Activated naive CD8-positive, alpha-beta T cell treated with anti-CD3 and anti-CD28 coated beads, Interleukin-2, amount 50 U/mL, for 24 hours (primary cell): Measurements from ENCODE around the gene TIMP4.
A peak's percentile ranks its signal among the peaks of the same experiment; 100 is the strongest.

ENCODE experiments used
- ATAC-seq: fragments of 150-1000 bp; cut with Tn5 transposase; one replicate; pipeline ENCODE4 v1.10.0; 2021
- DNase-seq: peaks from one replicate; pipeline ENCODE4 v3.0.0; 2021
- H3K27ac Mint-ChIP-seq: one replicate; pipeline ENCODE4 v1.8.0; 2021; ENCODE audit warnings: mild to moderate bottlenecking, mixed read lengths
- H3K27me3 Mint-ChIP-seq: one replicate; pipeline ENCODE4 v1.8.0; 2021; ENCODE audit warnings: mixed read lengths
- H3K36me3 Mint-ChIP-seq: one replicate; pipeline ENCODE4 v1.8.0; 2021; ENCODE audit warnings: low read depth, mixed read lengths
- H3K4me1 Mint-ChIP-seq: one replicate; pipeline ENCODE4 v1.8.0; 2021; ENCODE audit warnings: mixed read lengths
- H3K4me3 Mint-ChIP-seq: one replicate; pipeline ENCODE4 v1.8.0; 2021; ENCODE audit warnings: mild to moderate bottlenecking, moderate library complexity, mixed read lengths
- H3K9me3 Mint-ChIP-seq: one replicate; pipeline ENCODE4 v1.8.0; 2021; ENCODE audit warnings: mixed read lengths

Gene TIMP4

DNA sequence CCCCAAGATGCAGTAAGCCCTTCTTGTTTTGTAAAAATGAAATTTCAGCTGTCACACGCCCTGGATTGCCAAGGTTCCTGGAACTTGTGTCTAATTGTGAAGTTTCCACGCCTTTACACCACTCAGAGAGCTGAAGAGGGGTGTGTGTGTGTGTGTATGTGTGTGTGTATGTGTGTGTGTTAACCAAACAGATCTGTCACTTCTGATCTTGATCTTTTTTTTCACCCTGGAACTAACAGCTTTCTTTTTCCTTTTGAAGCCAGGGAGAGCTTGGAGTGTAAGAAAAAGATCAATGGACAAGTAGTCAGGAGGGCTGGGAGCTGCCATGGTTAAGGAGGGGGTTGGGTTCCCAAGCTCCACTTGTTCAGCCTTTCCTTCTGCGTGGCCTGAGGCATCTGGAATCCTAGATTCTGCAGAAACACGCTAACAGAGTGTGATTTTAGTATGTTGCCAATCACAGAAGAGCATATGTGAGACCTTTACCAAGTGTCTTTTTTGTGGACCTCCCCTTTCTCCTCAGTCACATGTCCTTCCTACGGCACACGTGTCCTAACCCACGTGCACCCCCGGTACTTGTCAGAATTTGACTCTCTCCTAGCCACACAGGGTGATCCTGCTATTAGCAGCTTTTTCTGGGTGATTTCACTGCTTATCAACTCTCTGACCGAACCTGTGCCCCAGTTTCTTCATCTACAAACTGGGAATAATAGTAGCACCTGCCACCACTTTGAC lies 11.5 kb downstream of the TIMP4 start:
- Mint-ChIP-seq H3K27me3 (peaks cover 11% of the 10 kb centered on the region), H3K36me3 (no peaks in the 10 kb centered on the region), H3K9me3 (no peaks in the 10 kb centered on the region), H3K4me3 (no peak overlapping the region), H3K4me1 (no peaks in the 10 kb centered on the region), H3K27ac (no peak overlapping the region)
- ATAC-seq, result no peak
- DNase-seq, result no peak

DNA sequence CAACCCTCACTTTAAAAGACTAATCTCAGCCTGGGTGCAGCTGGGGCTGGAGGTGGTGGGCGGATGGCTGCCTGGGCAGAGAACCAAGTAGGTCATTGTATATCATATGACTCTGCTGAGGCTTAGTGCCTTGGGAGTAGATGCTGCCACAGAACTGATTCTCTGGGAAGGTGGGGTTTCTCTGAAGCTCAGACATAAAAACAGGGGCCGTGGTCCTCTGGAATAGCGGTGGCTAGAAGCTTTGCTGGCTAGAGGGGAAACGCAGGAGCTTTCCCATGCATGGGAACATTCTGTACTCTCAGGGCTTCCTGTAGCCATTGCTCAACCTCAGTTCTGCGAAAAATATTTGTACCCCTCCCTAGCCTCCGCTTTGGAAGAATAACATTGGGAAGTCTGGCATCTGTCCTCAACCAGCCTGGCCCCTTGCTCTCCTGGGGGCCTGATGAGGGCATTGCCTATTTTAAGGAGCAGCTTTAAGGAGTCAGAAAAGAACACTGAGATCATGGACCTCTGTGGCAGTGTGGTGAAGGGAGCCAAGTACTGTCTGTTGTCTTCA lies 14.7 kb downstream of the TIMP4 start:
- no peak overlapping the region for H3K4me3 Mint-ChIP-seq
- DNase-seq, result no peak

DNA sequence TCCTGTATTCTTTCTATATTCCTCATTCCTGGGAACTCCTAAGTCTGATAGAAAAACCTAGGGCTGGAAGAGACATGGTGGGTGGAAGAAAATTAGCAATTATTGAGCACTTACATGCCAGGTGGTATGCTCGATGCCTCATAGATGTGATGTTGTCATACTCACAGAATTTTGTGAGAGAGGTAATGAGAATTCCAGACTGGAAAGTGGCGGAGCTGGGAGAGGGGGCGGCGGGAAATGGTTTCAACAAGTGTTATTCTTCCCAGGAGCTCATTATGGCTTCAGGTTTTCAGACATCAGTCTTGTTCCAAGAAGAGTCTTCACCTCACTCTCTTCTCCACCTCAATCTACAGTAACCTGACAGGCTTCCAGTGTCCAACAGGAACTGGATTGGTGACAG lies 16.2 kb downstream of the TIMP4 start:
- H3K36me3 Mint-ChIP-seq, result no peaks in the 10 kb centered on the region
- no peak for DNase-seq
- no peak overlapping the region for H3K4me3 Mint-ChIP-seq
- H3K27me3 Mint-ChIP-seq, result peaks cover 10% of the 10 kb centered on the region
- peaks cover 2% of the 10 kb centered on the region for H3K4me1 Mint-ChIP-seq
- H3K9me3 Mint-ChIP-seq, result no peaks in the 10 kb centered on the region
- ATAC-seq, result no peak
- H3K27ac Mint-ChIP-seq, result no peak overlapping the region

More for the DNA sequence above, 14.7 kb downstream of the TIMP4 start:
- no peak for ATAC-seq
- no peaks in the 10 kb centered on the region for H3K4me1 Mint-ChIP-seq
- no peak overlapping the region for H3K27ac Mint-ChIP-seq
- no peaks in the 10 kb centered on the region for H3K36me3 Mint-ChIP-seq
- no peaks in the 10 kb centered on the region for H3K9me3 Mint-ChIP-seq
- H3K27me3 Mint-ChIP-seq, result peaks cover 14% of the 10 kb centered on the region

DNA sequence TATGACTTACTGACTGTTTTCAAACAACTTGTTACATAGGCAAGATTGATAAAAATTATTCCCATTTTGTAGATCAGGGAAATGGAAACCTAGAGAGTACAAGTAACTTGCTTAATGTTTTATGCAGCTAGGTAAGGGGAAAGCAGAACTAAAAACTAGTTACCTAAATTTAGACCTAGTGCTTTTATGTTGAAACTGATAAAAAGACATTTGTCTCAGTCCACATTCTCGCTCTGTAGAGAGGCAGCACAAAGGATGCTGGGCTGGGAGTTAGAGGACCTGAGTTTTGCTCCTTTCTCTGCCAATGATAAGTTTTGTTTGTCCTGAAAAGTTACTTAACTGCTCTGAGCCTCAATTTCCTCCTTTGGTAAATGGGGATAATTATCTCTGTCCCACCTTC lies 17.4 kb downstream of the TIMP4 start:
- Mint-ChIP-seq H3K36me3 (no peaks in the 10 kb centered on the region), H3K27ac (no peak overlapping the region), H3K9me3 (no peaks in the 10 kb centered on the region), H3K4me1 (peaks cover 2% of the 10 kb centered on the region), H3K27me3 (peaks cover 10% of the 10 kb centered on the region), H3K4me3 (no peak overlapping the region)
- DNase-seq (no peak), ATAC-seq (no peak)

GRCh38 chr3:12139111-12139511 lies 19.6 kb downstream of the TIMP4 start:
- Mint-ChIP-seq H3K36me3 (no peaks in the 10 kb centered on the region), H3K9me3 (no peaks in the 10 kb centered on the region), H3K27ac (no peak overlapping the region), H3K4me3 (no peak overlapping the region), H3K4me1 (peaks cover 2% of the 10 kb centered on the region), H3K27me3 (peaks cover 14% of the 10 kb centered on the region)
- ATAC-seq (peak; percentile 77), DNase-seq (peak; percentile 19)

DNA sequence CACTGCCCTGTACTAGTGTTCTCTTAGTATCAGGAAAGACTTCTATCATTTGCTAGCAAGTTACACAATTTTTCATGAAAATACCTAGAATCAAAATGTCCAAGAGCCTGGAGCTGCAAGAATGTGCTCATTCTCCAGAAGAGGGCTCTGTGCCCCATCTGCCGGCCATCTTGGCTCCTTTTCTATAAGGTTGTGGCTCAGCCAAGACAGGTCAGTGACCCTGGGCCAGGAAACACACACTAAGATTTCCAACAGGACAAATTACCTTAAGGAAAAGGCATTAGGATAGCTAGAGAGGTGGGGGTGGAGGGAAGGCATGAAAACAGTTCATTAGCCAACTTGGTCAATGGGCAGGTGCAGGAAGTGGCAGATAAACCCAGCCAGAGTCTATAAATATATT lies 20.7 kb downstream of the TIMP4 start:
- no peak overlapping the region for H3K27ac Mint-ChIP-seq
- H3K4me1 Mint-ChIP-seq, result peaks cover 2% of the 10 kb centered on the region
- H3K36me3 Mint-ChIP-seq, result no peaks in the 10 kb centered on the region
- H3K4me3 Mint-ChIP-seq, result no peak overlapping the region
- H3K27me3 Mint-ChIP-seq, result peaks cover 10% of the 10 kb centered on the region
- ATAC-seq (no peak), DNase-seq (peak; percentile 27)
- no peaks in the 10 kb centered on the region for H3K9me3 Mint-ChIP-seq

- Mint-ChIP-seq H3K9me3 (no peaks in the 10 kb centered on the region), H3K27ac (no peak overlapping the region), H3K4me1 (peaks cover 2% of the 10 kb centered on the region), H3K36me3 (no peaks in the 10 kb centered on the region), H3K27me3 (peaks cover 16% of the 10 kb centered on the region), H3K4me3 (no peak overlapping the region)
- DNase-seq, result no peak
- no peak for ATAC-seq
Measured at GRCh38 chr3:12136371-12136770, 22.3 kb downstream of the TIMP4 start.

DNA sequence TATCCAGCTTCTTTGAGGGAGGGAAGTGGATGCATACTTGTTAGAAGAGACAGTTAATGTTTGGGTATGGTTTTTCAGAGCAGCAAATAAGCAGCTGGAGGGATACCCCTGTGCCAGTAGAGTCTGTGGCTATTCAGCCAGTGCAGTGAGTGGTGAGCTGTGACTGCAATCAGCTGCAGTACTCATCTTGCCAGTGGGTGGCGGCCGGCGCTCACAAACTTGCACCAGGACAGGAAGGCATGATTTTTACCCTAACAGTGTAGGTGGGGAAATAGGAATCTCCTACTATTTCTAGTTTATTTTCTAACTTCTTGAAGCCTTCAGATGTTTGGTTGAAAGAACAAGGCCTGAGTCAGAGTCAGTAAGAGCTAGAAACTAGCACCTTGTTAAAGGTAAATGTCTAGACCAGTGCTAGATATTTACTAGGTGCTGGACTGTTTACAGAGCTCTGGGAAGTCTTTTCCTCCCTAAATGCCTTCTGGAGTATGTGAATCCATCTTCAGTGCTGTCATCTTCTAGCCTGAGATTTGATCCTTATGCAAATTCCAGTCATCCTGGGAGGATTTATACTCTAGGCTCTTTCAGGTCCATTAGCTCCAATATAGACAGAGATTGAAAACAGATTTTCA lies 23.6 kb downstream of the TIMP4 start:
- DNase-seq (peak; percentile 68), ATAC-seq (peak; percentile 79)
- no peaks in the 10 kb centered on the region for H3K36me3 Mint-ChIP-seq
- H3K9me3 Mint-ChIP-seq, result no peaks in the 10 kb centered on the region
- H3K4me1 Mint-ChIP-seq, result peaks cover 2% of the 10 kb centered on the region
- no peak overlapping the region for H3K27ac Mint-ChIP-seq
- H3K4me3 Mint-ChIP-seq, result no peak overlapping the region
- peaks cover 19% of the 10 kb centered on the region for H3K27me3 Mint-ChIP-seq

- no peak overlapping the region for H3K4me3 Mint-ChIP-seq
- peaks cover 23% of the 10 kb centered on the region for H3K27me3 Mint-ChIP-seq
Measured at GRCh38 chr3:12132881-12133280, 25.8 kb downstream of the TIMP4 start.

DNA sequence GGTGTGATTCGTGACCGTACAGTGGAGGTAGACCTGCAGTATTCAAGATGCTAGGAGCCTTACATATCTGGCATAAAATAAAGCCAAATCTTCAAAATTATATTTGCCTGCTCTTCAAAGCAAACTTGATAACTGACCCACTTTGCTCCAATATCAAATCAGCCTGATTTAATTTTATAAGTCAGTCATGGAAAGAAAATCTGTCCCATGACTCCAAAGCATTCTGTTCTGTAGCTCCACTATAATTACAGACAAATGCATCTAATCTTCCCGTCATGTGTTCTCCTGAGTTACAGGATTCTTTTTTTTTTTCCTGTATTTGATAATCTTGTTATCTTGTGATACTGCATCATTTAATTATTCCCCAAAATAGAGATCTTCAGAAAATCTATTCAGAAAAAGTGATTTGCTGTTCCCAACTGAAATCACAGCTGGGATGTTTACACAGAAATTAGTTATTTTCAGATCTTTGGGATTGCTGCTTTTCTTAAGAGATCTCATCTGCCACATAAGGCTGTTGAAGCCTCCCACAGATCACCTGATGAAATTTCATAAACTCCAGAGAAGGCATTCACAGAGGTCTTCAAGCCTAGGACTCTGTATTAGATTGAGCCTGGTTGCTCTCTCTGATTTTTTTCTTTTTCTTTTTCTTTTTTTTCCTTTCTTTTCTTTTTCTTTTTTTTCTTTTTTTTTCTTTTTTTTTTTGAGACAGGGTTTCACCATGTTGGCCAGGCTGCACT lies 27.2 kb downstream of the TIMP4 start:
- H3K9me3 Mint-ChIP-seq, result no peaks in the 10 kb centered on the region
- no peak for DNase-seq
- ATAC-seq, result no peak

More at GRCh38 chr3:12132881-12133280, 25.8 kb downstream of the TIMP4 start:
- no peak overlapping the region for H3K27ac Mint-ChIP-seq
- ATAC-seq (no peak), DNase-seq (no peak)
- no peaks in the 10 kb centered on the region for H3K4me1 Mint-ChIP-seq
- no peaks in the 10 kb centered on the region for H3K36me3 Mint-ChIP-seq
- H3K9me3 Mint-ChIP-seq, result no peaks in the 10 kb centered on the region

GRCh38 chr3:12127391-12127790 lies 31.3 kb downstream of the TIMP4 start:
- Mint-ChIP-seq H3K4me3 (no peak overlapping the region), H3K27me3 (peaks cover 22% of the 10 kb centered on the region), H3K4me1 (no peaks in the 10 kb centered on the region), H3K36me3 (no peaks in the 10 kb centered on the region), H3K27ac (no peak overlapping the region), H3K9me3 (no peaks in the 10 kb centered on the region)
- ATAC-seq (no peak), DNase-seq (no peak)

More for the DNA sequence above, 27.2 kb downstream of the TIMP4 start:
- Mint-ChIP-seq H3K36me3 (no peaks in the 10 kb centered on the region), H3K27ac (no peak overlapping the region), H3K4me3 (no peak overlapping the region), H3K4me1 (no peaks in the 10 kb centered on the region), H3K27me3 (peaks cover 26% of the 10 kb centered on the region)

GRCh38 chr3:12125772-12126171 lies 32.9 kb downstream of the TIMP4 start:
- ATAC-seq, result no peak
- DNase-seq, result no peak
- Mint-ChIP-seq H3K4me3 (no peak overlapping the region), H3K36me3 (no peaks in the 10 kb centered on the region), H3K27me3 (peaks cover 15% of the 10 kb centered on the region), H3K4me1 (peaks cover 3% of the 10 kb centered on the region), H3K27ac (no peak overlapping the region), H3K9me3 (no peaks in the 10 kb centered on the region)

GRCh38 chr3:12121466-12121865 lies 37.2 kb downstream of the TIMP4 start:
- ATAC-seq, result no peak
- peaks cover 9% of the 10 kb centered on the region for H3K27me3 Mint-ChIP-seq

DNA sequence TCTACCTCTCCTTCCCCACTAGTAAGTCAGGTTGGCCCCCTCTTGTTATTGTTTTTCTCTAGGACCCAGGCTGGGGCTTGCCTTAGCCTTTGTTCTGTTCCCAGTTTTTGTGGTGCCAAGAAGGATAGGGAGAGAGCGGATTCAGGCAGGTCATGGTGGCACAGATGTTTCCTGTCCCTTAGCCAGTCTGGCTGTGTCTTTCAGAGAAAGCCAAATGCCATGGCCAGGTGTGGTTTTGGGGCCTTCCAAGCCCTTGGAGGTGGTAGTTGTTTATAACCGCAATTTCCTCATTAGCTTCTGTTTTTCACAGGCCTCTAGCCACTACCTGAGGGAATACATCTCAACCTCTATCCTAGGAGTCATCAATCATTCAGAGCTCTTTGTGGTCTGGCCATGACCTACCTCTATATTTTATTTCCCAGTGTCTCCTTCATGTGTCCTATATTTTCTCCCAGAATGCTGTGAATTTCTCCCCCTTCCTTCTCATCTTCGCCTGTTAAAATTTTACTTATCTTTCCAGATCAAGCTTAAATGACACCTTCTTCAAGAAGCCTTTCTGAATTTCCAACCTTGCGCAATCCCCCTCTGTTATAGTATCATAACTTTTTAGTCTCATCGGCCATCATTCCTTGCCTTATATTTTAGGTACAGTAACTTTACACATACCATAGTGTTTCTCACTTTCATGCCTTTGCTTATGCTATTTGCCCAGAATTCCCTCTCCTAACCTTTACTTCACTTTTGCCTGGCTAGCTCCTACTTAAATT lies 38.2 kb downstream of the TIMP4 start:
- Mint-ChIP-seq H3K27ac (no peak overlapping the region), H3K4me1 (peaks cover 5% of the 10 kb centered on the region), H3K27me3 (peaks cover 14% of the 10 kb centered on the region), H3K36me3 (no peaks in the 10 kb centered on the region), H3K4me3 (no peak overlapping the region), H3K9me3 (no peaks in the 10 kb centered on the region)
- ATAC-seq, result no peak
- DNase-seq, result no peak

More at GRCh38 chr3:12121466-12121865, 37.2 kb downstream of the TIMP4 start:
- Mint-ChIP-seq H3K4me3 (no peak overlapping the region), H3K4me1 (peaks cover 5% of the 10 kb centered on the region), H3K27ac (no peak overlapping the region), H3K36me3 (no peaks in the 10 kb centered on the region), H3K9me3 (no peaks in the 10 kb centered on the region)
- no peak for DNase-seq
